Stomach smooth muscle (tissue), 2 donors: ENCODE results near the gene ZNF3.
A peak's percentile ranks its signal among the peaks of the same experiment; 100 is the strongest.

ENCODE experiments used
- H3K27ac ChIP-seq: one replicate; pipeline ENCODE4 v1.7.0; 2013; ENCODE audit warnings: mild to moderate bottlenecking, low read length, inconsistent platforms
- H3K27me3 ChIP-seq, 2 donors: one replicate each; pipeline ENCODE4 v1.7.0; 2013; ENCODE audit warnings: low read length in 2 of 2; ENCODE audit not compliant: insufficient read depth in 2 of 2, control insufficient read depth in 1 of 2
- H3K36me3 ChIP-seq, 2 donors: one replicate each; pipeline ENCODE4 v1.7.0; 2013; ENCODE audit warnings: low read length in 2 of 2; ENCODE audit not compliant: control insufficient read depth in 2 of 2, insufficient read depth in 2 of 2
- H3K4me1 ChIP-seq: one replicate; pipeline ENCODE4 v1.7.0; 2013; ENCODE audit warnings: low read length; ENCODE audit not compliant: control insufficient read depth, insufficient read depth
- H3K4me3 ChIP-seq, 2 donors: one replicate each; pipeline ENCODE4 v1.7.0; 2013; ENCODE audit warnings: low read length in 2 of 2
- H3K9ac ChIP-seq, 2 donors: one replicate each; pipeline ENCODE4 v1.7.0; 2013; ENCODE audit warnings: low read length in 2 of 2, mild to moderate bottlenecking in 1 of 2
- H3K9me3 ChIP-seq, 2 donors: one replicate each; pipeline ENCODE4 v1.7.0; 2013; ENCODE audit warnings: low read length in 2 of 2; ENCODE audit not compliant: control insufficient read depth in 2 of 2
- donor health status: healthy.
- donor health status: Pancreatic carcinoma.

The ZNF3 gene

GRCh38 chr7:100122067-100122466 is 40.5 kb upstream of the ZNF3 start:
- no peak overlapping the region for H3K27ac ChIP-seq
- peaks cover 36% of the 10 kb centered on the region for H3K4me1 ChIP-seq
- no peak overlapping the region for H3K9ac ChIP-seq
- peaks cover 2 to 7% of the 10 kb centered on the region in 2 donors for H3K36me3 ChIP-seq
- H3K9me3 ChIP-seq, result no peaks in the 10 kb centered on the region
- H3K4me3 ChIP-seq, result no peak overlapping the region
- no peaks in the 10 kb centered on the region for H3K27me3 ChIP-seq

DNA sequence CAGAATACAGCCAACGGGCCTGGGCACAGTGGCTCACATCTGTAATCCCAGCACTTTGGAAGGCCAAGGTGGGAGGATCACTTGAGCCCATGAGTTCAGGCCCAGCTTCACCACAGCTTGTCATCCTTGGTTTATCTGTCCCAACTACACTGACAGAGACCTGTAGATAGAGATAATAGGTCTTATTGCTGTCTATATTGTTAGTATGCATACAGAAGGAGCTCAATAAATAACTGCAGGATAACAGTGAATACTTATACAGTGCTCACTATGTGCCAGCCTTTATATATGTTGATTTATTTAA is 39.2 kb upstream of the ZNF3 start:
- Histone ChIP-seq H3K9me3 (no peaks in the 10 kb centered on the region), H3K36me3 (peaks cover 2 to 7% of the 10 kb centered on the region in 2 donors), H3K4me1 (peaks cover 28% of the 10 kb centered on the region), H3K27ac (peak overlapping the region; percentile 82), H3K27me3 (no peaks in the 10 kb centered on the region), H3K9ac (peak overlapping the region in 1 of 2 donors; percentile 21), H3K4me3 (peak overlapping the region; percentile 84 to 97)

- Histone ChIP-seq H3K27me3 (no peaks in the 10 kb centered on the region), H3K9ac (peak overlapping the region; percentile 75 to 80), H3K9me3 (no peaks in the 10 kb centered on the region), H3K36me3 (peaks cover 2 to 7% of the 10 kb centered on the region in 2 donors), H3K4me1 (peaks cover 24% of the 10 kb centered on the region), H3K4me3 (peak overlapping the region; percentile 84 to 97), H3K27ac (peak overlapping the region; percentile 82)
Measured at GRCh38 chr7:100119970-100120732, 38.6 kb upstream of the ZNF3 start.

DNA sequence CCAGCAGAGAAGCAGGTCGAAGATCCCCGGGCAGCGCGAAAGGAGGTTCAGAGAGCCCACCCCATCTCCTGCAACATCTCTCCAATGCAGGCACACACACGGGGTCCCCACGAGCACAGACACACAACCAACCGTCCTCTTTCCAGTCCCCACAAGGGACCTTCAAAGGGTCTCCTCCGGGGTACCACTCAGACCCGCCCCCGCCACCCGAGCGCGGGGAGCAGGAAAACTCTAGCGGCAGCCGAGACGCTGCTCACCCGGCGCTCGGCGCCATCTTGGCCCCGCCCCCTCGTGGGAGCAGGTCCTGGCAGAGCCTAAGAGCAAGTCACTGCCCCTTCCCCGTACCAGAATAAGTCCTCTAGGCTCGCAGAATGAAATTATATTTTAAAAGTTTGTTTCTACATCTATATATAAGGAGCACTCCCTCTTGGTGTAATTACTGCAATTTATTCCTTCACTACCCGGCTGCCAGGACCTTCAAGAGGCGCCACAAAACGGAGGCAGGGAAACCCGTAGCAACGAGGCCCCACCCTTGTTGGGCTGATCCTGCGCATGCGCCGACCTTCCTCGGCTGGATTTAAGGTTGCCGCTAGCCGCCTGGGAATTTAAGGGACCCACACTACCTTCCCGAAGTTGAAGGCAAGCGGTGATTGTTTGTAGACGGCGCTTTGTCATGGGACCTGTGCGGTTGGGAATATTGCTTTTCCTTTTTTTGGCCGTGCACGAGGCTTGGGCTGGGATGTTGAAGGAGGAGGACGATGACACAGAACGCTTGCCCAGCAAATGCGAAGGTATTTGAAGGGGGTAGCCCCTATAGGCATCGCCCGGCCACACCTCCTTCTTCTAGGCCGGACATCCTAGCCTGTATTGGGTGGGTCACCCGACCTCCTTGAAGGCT is 37.8 kb upstream of the ZNF3 start, which contains the start of the genes CNPY4 and TAF6:
Gene CNPY4 (plus strand): TSS at position 563 of the 898 bp plus-strand sequence. CDS start 111 bp downstream, at position 674.
Gene TAF6 (minus strand): TSS at position 287 of the 898 bp plus-strand sequence. CDS start 5,149 bp downstream, outside the sequence.
- peak within 1 kb of the TSS; percentile 84 to 97 for H3K4me3 ChIP-seq
- H3K9ac ChIP-seq, result peak within 1 kb of the TSS; percentile 75 to 86
- no peaks in the 10 kb centered on the region for H3K27me3 ChIP-seq
- H3K27ac ChIP-seq, result peak within 1 kb of the TSS; percentile 82
- H3K9me3 ChIP-seq, result no peaks in the 10 kb centered on the region
- H3K36me3 ChIP-seq, result peaks cover 2 to 3% of the 10 kb centered on the region in 2 donors
- H3K4me1 ChIP-seq, result peaks cover 24% of the 10 kb centered on the region

- Histone ChIP-seq H3K9me3 (no peaks in the 10 kb centered on the region), H3K9ac (peak overlapping the region; percentile 75 to 86), H3K4me1 (peaks cover 24% of the 10 kb centered on the region), H3K27ac (peak overlapping the region; percentile 82), H3K36me3 (peaks cover 4 to 5% of the 10 kb centered on the region in 2 donors), H3K27me3 (no peaks in the 10 kb centered on the region), H3K4me3 (peak overlapping the region; percentile 84 to 97)
Measured at GRCh38 chr7:100118388-100119071, 37.0 kb upstream of the ZNF3 start.

DNA sequence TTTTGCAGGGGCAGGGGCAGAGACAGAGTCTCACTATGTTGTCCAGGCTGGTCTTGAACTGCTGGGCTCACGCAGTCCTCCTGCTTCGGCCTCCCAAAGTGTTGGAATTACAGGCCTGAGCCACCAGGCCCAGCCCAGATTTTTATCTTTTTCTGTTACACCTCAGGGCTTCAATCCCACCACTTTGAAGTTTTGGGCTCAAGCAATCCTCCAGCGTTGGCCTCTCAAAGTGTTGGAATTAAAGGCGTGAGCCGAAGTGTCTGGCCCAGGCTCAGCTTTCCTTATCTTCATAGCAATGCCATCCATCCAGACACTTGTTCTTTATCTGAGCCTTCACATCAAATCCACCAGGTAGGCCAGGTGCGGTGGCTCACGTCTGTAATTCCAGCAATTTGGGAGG is 33.5 kb upstream of the ZNF3 start:
- no peak overlapping the region for H3K4me3 ChIP-seq
- H3K9ac ChIP-seq, result no peak overlapping the region
- no peaks in the 10 kb centered on the region for H3K9me3 ChIP-seq
- peaks cover 13 to 21% of the 10 kb centered on the region in 2 donors for H3K36me3 ChIP-seq
- peaks cover 9% of the 10 kb centered on the region for H3K4me1 ChIP-seq
- no peak overlapping the region for H3K27ac ChIP-seq
- no peaks in the 10 kb centered on the region for H3K27me3 ChIP-seq

GRCh38 chr7:100111914-100112313 is 30.4 kb upstream of the ZNF3 start:
- Histone ChIP-seq H3K9me3 (no peaks in the 10 kb centered on the region), H3K4me3 (no peak overlapping the region), H3K27me3 (no peaks in the 10 kb centered on the region), H3K4me1 (no peaks in the 10 kb centered on the region), H3K36me3 (peaks cover 21 to 40% of the 10 kb centered on the region in 2 donors), H3K9ac (no peak overlapping the region), H3K27ac (no peak overlapping the region)

GRCh38 chr7:100111156-100111555 is 29.6 kb upstream of the ZNF3 start:
- Histone ChIP-seq H3K9ac (no peak overlapping the region), H3K4me1 (no peaks in the 10 kb centered on the region), H3K36me3 (peaks cover 22 to 45% of the 10 kb centered on the region in 2 donors), H3K4me3 (no peak overlapping the region), H3K27me3 (no peaks in the 10 kb centered on the region), H3K9me3 (no peaks in the 10 kb centered on the region), H3K27ac (no peak overlapping the region)

DNA sequence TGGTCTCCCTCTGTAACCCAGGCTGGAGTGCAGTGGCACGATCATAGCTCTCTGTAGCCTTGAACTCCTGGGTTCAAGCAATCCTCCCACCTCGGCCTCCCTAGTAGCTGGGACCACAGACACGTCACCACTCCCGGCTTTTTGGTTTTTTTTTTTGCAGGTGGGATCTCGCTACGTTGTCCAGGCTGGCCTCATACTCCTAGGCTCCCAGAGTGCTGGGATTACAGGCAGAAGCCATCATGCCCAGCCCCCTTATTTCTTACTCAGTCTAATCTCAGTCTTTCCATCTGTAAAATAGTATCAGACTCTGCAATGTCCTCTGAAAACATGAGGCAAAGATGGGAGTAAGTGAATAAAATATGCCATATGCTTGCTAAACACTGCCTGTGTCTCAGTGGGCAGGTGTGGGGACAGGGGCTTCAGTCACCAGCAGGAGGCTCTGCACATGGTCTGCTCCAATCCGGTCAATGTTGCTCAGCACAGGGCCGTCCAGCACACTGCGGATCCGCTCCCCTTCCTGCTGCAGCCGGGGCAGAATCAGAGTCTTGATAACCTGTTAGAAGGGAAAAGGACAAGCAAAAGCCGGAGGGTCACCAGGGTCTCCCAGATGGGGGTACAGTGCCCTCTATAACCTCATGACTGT is 28.1 kb upstream of the ZNF3 start:
- no peaks in the 10 kb centered on the region for H3K4me1 ChIP-seq
- H3K9ac ChIP-seq, result no peak overlapping the region
- H3K9me3 ChIP-seq, result no peaks in the 10 kb centered on the region
- no peak overlapping the region for H3K27ac ChIP-seq
- peaks cover 29 to 54% of the 10 kb centered on the region in 2 donors for H3K36me3 ChIP-seq
- no peak overlapping the region for H3K4me3 ChIP-seq
- no peaks in the 10 kb centered on the region for H3K27me3 ChIP-seq

DNA sequence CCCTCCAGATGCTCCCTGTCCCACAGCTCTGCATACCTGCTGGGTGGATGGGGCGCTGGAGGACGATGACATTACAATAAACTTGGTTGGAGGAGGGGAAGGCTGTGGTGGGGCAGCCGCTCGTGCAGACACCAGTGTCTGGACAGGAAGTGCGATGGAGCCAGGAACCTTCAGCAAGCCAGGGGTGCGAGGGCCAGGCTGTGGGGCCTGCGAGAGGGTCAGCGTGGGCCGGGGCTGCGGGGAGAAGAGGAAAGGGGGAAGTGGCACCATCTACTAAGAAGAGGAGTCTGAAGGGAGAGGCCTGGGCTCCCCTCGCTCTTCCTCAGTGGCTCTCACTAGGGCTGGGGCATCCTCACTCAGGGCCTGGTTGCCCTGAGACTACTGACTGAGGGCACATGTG is 26.4 kb upstream of the ZNF3 start:
- Histone ChIP-seq H3K9ac (no peak overlapping the region), H3K4me1 (peaks cover under 1% of the 10 kb centered on the region), H3K4me3 (no peak overlapping the region), H3K27ac (no peak overlapping the region), H3K36me3 (peaks cover 28 to 57% of the 10 kb centered on the region in 2 donors), H3K27me3 (no peaks in the 10 kb centered on the region), H3K9me3 (no peaks in the 10 kb centered on the region)
